Panc1 (cell line): ENCODE measurements around the gene USP11.

Source experiments
- CTCF ChIP-seq: fragments of 450-650 bp; IDR thresholded peaks from 2 replicates; pipeline ENCODE4 v1.5.1; 2017; ENCODE audit warnings: mild to moderate bottlenecking
- POLR2AphosphoS5 ChIP-seq: IDR thresholded peaks from 2 replicates; pipeline ENCODE4 v1.6.1; 2012; ENCODE audit warnings: mild to moderate bottlenecking, low read depth, low read length, moderate library complexity
- SIN3A ChIP-seq: IDR thresholded peaks from 2 replicates; pipeline ENCODE4 v1.6.1; 2012; ENCODE audit warnings: low read depth, mild to moderate bottlenecking, low read length, moderate library complexity, borderline replicate concordance; ENCODE audit not compliant: insufficient read depth

- no peak for TF ChIP-seq CTCF
- no peak for TF ChIP-seq POLR2AphosphoS5
- no peak for TF ChIP-seq SIN3A
Observed at GRCh38 chrX:47208108-47208507, 24.7 kb upstream of the USP11 start.
